Keratinocyte (primary cell): ENCODE measurements around the gene TIMM22. TPM values are rescaled to one million over a fixed set of nuclear protein-coding genes. Genes with fewer than 3 reads are reported as not detected.
"Not testable (repeated sequence)": the region's sequence is repeated elsewhere in the genome, so short reads cannot be mapped to it uniquely, and the experiment has no call there.

ENCODE experiments used
- DNase-seq: peaks from one replicate; pipeline ENCODE4 v3.0.0-alpha.2; 2011; ENCODE audit warnings: low read depth, missing footprints, low spot score
- FAIRE-seq: peaks from 2 replicates; lab custom pipeline; 2011; peaks lifted over from hg19 to GRCh38; lab: Jason Lieb, UNC
- H2AFZ ChIP-seq: 2 replicates; pipeline ENCODE4 v1.6.0; 2012; ENCODE audit warnings: low read length, control low read depth, inconsistent platforms; ENCODE audit not compliant: control insufficient read depth
- H3K27ac ChIP-seq: 2 replicates; pipeline ENCODE4 v1.5.1; 2011; ENCODE audit warnings: low read length; ENCODE audit not compliant: control insufficient read depth, insufficient read depth
- H3K27me3 ChIP-seq: 3 replicates; pipeline ENCODE4 v1.6.0; 2011; ENCODE audit warnings: low read length; ENCODE audit not compliant: control insufficient read depth, insufficient read depth; ENCODE audit errors: extremely low read depth
- H3K36me3 ChIP-seq, 2 experiments: 2 replicates in 1 of 2; 3 replicates in 1 of 2; pipeline ENCODE4 v1.5.1; 2011; ENCODE audit warnings: low read length in 2 of 2, mild to moderate bottlenecking in 1 of 2; ENCODE audit not compliant: control insufficient read depth in 2 of 2, insufficient read depth in 2 of 2; ENCODE audit errors: extremely low read depth in 1 of 2
- H3K4me1 ChIP-seq: 3 replicates; pipeline ENCODE4 v1.5.1; 2011; ENCODE audit warnings: low read length; ENCODE audit not compliant: control insufficient read depth, insufficient read depth; ENCODE audit errors: extremely low read depth
- H3K4me2 ChIP-seq: 3 replicates; pipeline ENCODE4 v1.6.0; 2011; ENCODE audit warnings: low read depth, low read length; ENCODE audit not compliant: control insufficient read depth, insufficient read depth; ENCODE audit errors: extremely low read depth
- H3K4me3 ChIP-seq, 3 experiments: fragments of 200-600 bp in 1 of 3; sonication (generic) in 1 of 3; 2 replicates in 2 of 3; 3 replicates in 1 of 3; pipeline ENCODE4 v1.5.1; 2011 to 2016; ENCODE audit warnings: low read length in 3 of 3, mild to moderate bottlenecking in 3 of 3, control low read depth in 2 of 3, inconsistent platforms in 1 of 3, low read depth in 1 of 3, mixed read lengths in 1 of 3, mixed run types in 1 of 3, moderate library complexity in 1 of 3; ENCODE audit not compliant: control insufficient read depth in 2 of 3, insufficient read depth in 2 of 3; ENCODE audit errors: extremely low read depth in 1 of 3
- H3K79me2 ChIP-seq: 2 replicates; pipeline ENCODE4 v1.6.0; 2012; ENCODE audit warnings: low read length; ENCODE audit not compliant: control insufficient read depth, insufficient read depth
- H3K9ac ChIP-seq: 3 replicates; pipeline ENCODE4 v1.6.0; 2011; ENCODE audit warnings: low read length; ENCODE audit not compliant: control insufficient read depth, insufficient read depth; ENCODE audit errors: extremely low read depth
- H3K9me1 ChIP-seq: 3 replicates; pipeline ENCODE4 v1.6.0; 2011; ENCODE audit warnings: low read length; ENCODE audit not compliant: control insufficient read depth, insufficient read depth; ENCODE audit errors: extremely low read depth
- H3K9me3 ChIP-seq: 2 replicates; pipeline ENCODE4 v1.5.1; 2012; ENCODE audit warnings: low read depth, low read length; ENCODE audit not compliant: control insufficient read depth
- H4K20me1 ChIP-seq: 3 replicates; pipeline ENCODE4 v1.6.0; 2011; ENCODE audit warnings: low read length; ENCODE audit not compliant: control insufficient read depth, insufficient read depth; ENCODE audit errors: extremely low read depth
- CTCF ChIP-seq, 3 experiments: IDR thresholded peaks in 1 of 3; conservative IDR thresholded peaks in 1 of 3; optimal IDR thresholded peaks in 1 of 3; 2 replicates in 2 of 3; 3 replicates in 1 of 3; pipeline versions ENCODE3 to v1.5.1; 2011; ENCODE audit warnings: low read length in 3 of 3, mild to moderate bottlenecking in 3 of 3, moderate library complexity in 2 of 3, control low read depth in 1 of 3, inconsistent platforms in 1 of 3; ENCODE audit not compliant: insufficient read depth in 2 of 3; ENCODE audit errors: extremely low read depth in 1 of 3
- EZH2 ChIP-seq: IDR thresholded peaks from one replicate; pipeline ENCODE4 v1.6.1; 2012; ENCODE audit warnings: inconsistent platforms, mild to moderate bottlenecking, low read length, moderate library complexity
- dilution Hi-C: fragments of 300-500 bp; cut with MboI; formaldehyde crosslinking; loops from one replicate; pipeline ENCODE4 v1.7.0; 2020; ENCODE audit warnings: low sequenced_read_pairs; ENCODE audit not compliant: extremely low pct_ligation_motif_present
- polyA plus RNA-seq, 5 experiments: library from polyadenylated mRNA; depleted of rRNA in 3 of 5; stranded (reverse) in 3 of 5; stranded (forward) in 1 of 5; unstranded in 1 of 5; fragments of >200 nt; gene quantifications; 1 replicate in 1 of 5; 2 replicates in 3 of 5; 3 replicates in 1 of 5; pipeline versions ENCODE4 v1.2.1 to v1.2.3, GENCODE V29; 2011 to 2012; ENCODE audit warnings: missing spikeins in 2 of 5, low read depth in 1 of 5, low replicate concordance in 1 of 5

The TIMM22 gene
- polyA plus RNA-seq, 1 donor (not counting 4 experiments of a cell fraction or from before 2014, with no cell fraction given): 14.4 TPM

GRCh38 chr17:970364-970763 lies 26.6 kb upstream of the TIMM22 start:
- no peak for TF ChIP-seq EZH2
- TF ChIP-seq CTCF (optimal IDR thresholded peaks at IDR 0.05 in 1 of 3, IDR thresholded peaks at IDR 0.05 in 1 of 3, conservative IDR thresholded peaks at IDR 0.05 in 1 of 3; ENCODE audit: extremely low read depth in 1 of 3, insufficient read depth in 2 of 3, low read length in 3 of 3): no peak
- peaks cover 87% of the 10 kb centered on the region for H3K79me2 ChIP-seq
- DNase-seq (no peak), FAIRE-seq (no peak)
- H3K9me3 ChIP-seq: no peaks in the 10 kb centered on the region
- H3K36me3 ChIP-seq: peaks cover 6 to 9% of the 10 kb centered on the region in 2 experiments
- dilution Hi-C loops: no loop called here
- H3K27ac ChIP-seq: peak overlapping the region; percentile 13
- no peak overlapping the region for H2AFZ ChIP-seq
- H3K9me1 ChIP-seq: no peaks in the 10 kb centered on the region
- H3K9ac ChIP-seq: no peak overlapping the region
- peaks cover 30% of the 10 kb centered on the region for H3K4me1 ChIP-seq
- no peak overlapping the region for H3K4me2 ChIP-seq
- no peaks in the 10 kb centered on the region for H3K27me3 ChIP-seq
- no peak overlapping the region for H3K4me3 ChIP-seq
- peaks cover 8% of the 10 kb centered on the region for H4K20me1 ChIP-seq

GRCh38 chr17:971861-972260 lies 25.1 kb upstream of the TIMM22 start:
- FAIRE-seq, DNase-seq, H3K4me2 ChIP-seq, H3K9me3 ChIP-seq, H3K9me1 ChIP-seq, H3K9ac ChIP-seq, H3K27me3 ChIP-seq, H2AFZ ChIP-seq, H3K36me3 ChIP-seq, H3K4me3 ChIP-seq, dilution Hi-C loops, H4K20me1 ChIP-seq: not testable (repeated sequence)
- H3K27ac ChIP-seq: peak overlapping the region; percentile 84
- H3K4me1 ChIP-seq: peaks cover 42% of the 10 kb centered on the region
- peaks cover 87% of the 10 kb centered on the region for H3K79me2 ChIP-seq

GRCh38 chr17:973053-973452 lies 23.9 kb upstream of the TIMM22 start:
- DNase-seq: peak; percentile 92
- Histone ChIP-seq H3K9me1 (no peaks in the 10 kb centered on the region), H3K4me3 (peak overlapping the region in 1 of 3 experiments; percentile 30), H3K27ac (peak overlapping the region; percentile 84), H3K4me2 (peak overlapping the region; percentile 28), H3K27me3 (no peaks in the 10 kb centered on the region), H3K9ac (peak overlapping the region; percentile 65), H4K20me1 (peaks cover 7% of the 10 kb centered on the region), H3K79me2 (peaks cover 87% of the 10 kb centered on the region), H3K36me3 (peaks cover 5 to 6% of the 10 kb centered on the region in 2 experiments), H3K4me1 (peaks cover 49% of the 10 kb centered on the region), H3K9me3 (no peaks in the 10 kb centered on the region), H2AFZ (no peak overlapping the region)
- TF ChIP-seq CTCF (optimal IDR thresholded peaks at IDR 0.05 in 1 of 3, IDR thresholded peaks at IDR 0.05 in 1 of 3, conservative IDR thresholded peaks at IDR 0.05 in 1 of 3; ENCODE audit: extremely low read depth in 1 of 3, insufficient read depth in 2 of 3, low read length in 3 of 3) (no peak), EZH2 (no peak)
- FAIRE-seq: peak; percentile 100
- dilution Hi-C loops: no loop called here

GRCh38 chr17:974778-975177 lies 22.2 kb upstream of the TIMM22 start:
- H2AFZ ChIP-seq, H3K27me3 ChIP-seq, H4K20me1 ChIP-seq, H3K9me3 ChIP-seq, H3K36me3 ChIP-seq, DNase-seq, FAIRE-seq, H3K9me1 ChIP-seq: not testable (repeated sequence)
- Histone ChIP-seq H3K79me2 (peaks cover 82% of the 10 kb centered on the region), H3K27ac (peak overlapping the region; percentile 57), H3K4me3 (peak overlapping the region in 1 of 3 experiments; percentile 2), H3K4me2 (peak overlapping the region; percentile 70), H3K4me1 (peaks cover 49% of the 10 kb centered on the region), H3K9ac (peak overlapping the region; percentile 55)
- dilution Hi-C loops: loop anchor here (25.0 kb wide), 1 partner anchor 187 kb away; the partner anchor contains the start of genes GLOD4 and MRM3
